Fibroblast of skin of abdomen (primary cell): ENCODE measurements around the gene KIF5A.
A peak's percentile ranks its signal among the peaks of the same experiment; 100 is the strongest.

Experiments used
- DNase-seq: peaks from one replicate; pipeline ENCODE4 v3.0.0-alpha.2; 2013

The KIF5A gene

DNA sequence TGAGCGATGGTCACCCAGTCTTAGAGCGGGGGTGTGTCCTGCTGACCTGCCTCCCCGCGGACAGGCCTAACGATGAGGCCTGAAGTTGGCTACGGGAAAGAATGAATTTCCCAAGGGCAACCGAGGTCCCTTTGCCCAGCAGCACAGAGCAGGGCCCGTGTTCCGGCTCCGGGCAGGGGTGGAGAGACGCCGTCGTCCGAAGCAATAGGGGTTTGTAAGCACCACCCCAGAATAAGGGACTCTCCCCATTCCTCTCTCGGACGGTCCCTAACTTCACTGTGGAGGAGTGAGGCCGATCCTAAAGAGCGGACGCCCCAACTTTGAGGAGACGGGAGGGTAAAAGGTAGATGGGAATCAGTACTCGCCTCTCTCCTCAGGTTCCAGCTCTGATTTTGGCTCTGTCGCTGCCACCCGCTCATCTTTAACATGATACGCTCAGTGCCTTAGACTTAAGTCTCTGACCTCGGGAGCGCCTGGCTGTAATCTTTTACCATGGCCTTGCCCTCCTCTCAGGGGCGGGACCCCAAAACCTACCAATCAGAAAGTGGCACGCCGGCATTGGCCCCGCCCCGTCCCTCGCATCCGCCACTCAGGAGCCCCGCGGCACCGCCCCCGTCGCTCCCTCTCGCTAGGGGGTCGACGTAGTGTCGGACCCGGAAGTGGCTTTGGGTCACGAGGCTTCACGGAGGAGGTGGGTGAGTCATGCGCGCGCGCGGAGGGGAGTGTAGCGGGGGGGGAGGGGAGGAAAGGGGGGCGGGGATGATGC lies 29.6 kb upstream of the KIF5A start, which contains the start of gene DDIT3:
DDIT3 (minus strand) TSS at position 462 of the 766 bp plus-strand sequence. CDS start 3,108 bp downstream, outside the sequence.
- DNase-seq, result peak; percentile 99

DNA sequence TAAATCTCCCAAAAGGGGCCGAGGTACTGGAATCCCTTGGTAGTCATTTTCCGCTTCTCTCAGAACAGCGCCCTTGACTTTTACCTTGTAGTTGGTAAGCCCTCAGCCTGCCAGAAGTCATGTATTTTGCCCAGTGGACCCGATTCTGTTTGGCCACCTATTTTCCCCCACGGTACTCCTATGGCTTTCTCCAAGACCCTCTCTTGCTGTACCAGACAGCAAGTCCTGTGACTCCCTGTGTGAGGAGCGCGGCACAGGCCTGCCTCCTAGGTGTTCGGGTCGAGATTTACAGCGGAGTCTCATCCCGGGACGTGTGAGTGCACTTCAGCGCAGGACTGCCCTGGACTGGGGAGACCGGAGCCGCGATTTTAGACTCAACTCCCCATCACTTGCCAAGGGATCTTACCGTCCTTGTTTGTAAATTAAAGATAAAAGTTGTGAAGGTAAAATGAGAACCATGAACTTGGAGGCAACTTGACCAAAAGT lies 28.3 kb upstream of the KIF5A start:
- peak; percentile 75 for DNase-seq

- DNase-seq, result peak; percentile 97
Observed at GRCh38 chr12:57522011-57522886, 27.6 kb upstream of the KIF5A start, which contains the start of gene MBD6. Gene MBD6 (plus strand): TSS chr12:57522824. CDS start chr12:57524304, 1,480 bp downstream.

- DNase-seq, result peak; percentile 61
Observed at GRCh38 chr12:57522887-57523705, 26.7 kb upstream of the KIF5A start.

GRCh38 chr12:57523706-57524614 lies 25.9 kb upstream of the KIF5A start:
- no peak for DNase-seq

GRCh38 chr12:57524814-57525614 lies 24.8 kb upstream of the KIF5A start:
- no peak for DNase-seq

- DNase-seq, result no peak
Observed at GRCh38 chr12:57525615-57526383, 24.0 kb upstream of the KIF5A start.

DNA sequence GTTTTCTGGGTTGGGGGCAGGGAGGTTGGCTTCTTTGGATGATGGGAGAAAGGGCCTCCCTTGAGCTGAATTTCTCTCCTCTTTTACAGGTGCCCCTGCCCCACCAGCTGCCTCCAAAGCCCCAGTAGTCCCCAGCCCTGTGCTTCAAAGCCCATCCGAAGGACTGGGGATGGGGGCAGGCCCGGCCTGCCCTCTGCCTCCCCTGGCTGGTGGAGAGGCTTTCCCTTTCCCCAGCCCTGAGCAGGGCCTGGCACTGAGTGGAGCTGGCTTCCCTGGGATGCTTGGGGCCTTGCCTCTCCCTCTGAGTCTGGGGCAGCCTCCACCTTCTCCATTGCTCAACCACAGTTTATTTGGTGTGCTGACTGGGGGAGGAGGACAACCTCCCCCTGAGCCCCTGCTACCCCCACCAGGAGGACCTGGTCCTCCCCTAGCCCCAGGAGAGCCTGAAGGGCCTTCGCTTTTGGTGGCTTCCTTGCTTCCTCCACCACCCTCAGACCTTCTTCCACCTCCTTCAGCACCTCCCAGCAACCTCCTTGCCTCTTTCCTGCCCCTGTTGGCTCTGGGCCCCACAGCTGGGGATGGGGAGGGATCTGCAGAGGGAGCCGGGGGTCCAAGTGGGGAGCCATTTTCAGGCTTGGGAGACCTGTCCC lies 23.2 kb upstream of the KIF5A start:
- DNase-seq, result no peak

DNA sequence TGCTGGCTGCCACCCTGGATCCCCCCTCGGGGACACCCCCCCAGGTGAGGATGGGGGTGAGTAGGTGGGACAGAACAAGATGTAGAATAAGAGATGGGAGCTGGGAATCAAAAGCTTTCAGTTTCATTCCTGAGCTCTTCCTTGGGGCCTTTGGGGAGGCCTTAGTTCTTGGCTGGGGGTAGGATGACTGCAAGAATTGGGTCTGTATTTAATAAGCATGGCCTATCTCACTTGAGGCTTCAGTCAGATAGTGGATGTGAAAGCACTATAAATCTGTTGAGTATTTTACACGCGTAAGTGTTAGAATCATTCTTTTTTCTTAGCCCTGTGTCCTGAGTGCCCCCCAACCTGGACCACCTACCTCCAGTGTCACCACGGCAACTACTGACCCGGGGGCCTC lies 22.7 kb upstream of the KIF5A start:
- DNase-seq, result no peak

GRCh38 chr12:57528176-57528575 lies 21.7 kb upstream of the KIF5A start:
- DNase-seq, result no peak

DNA sequence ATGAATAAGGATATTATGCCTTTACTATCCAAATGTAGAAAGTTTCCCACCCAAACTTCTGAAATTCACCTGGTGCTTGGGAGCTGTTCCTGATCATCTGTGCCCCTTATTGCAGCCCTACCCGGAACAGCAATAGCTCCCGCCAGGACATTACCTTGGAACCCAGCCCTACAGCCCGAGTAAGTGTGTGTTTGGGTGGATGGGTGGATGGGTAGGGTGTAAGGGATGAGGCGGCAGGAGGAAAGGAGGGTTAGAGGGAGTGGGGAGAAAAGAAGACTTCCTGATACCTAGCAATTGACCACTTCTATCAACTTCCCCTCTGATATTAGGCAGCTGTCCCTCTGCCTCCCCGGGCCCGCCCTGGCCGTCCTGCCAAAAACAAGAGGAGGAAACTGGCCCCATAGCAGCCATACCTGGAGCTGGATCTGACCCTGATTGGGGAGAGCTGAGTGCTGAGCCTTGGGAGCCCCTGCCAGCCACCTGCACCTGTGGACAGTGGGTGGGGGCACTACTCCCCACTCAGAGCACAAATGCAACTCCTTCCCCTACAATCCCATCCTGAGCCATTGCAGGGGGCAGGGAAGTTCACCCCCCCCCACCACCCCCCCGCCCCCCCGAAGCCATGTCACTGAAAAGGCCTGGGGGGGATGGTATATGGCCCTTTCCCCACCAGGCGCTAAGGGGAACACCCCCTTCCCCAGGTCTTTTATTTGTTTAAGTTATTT lies 20.9 kb upstream of the KIF5A start:
- DNase-seq, result no peak

DNA sequence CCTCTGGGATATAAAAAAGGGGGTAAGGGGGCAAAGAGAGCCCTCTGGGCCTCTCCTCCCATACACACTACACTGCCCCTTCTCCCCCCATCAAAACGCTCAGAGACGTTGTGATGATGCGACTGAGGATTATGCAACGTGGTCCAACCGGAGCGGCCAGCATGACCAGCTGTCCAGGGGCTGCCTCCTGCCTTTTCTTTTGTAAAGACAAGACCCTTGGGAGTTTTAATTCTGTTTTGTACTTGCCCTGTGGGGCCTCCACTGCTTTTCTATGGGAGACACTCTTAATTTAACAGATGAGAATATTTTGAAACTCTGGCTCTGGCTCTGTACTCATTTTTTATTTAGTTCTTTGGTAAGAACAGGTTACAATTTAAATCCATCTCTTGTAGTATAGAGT lies 20.0 kb upstream of the KIF5A start:
- no peak for DNase-seq

GRCh38 chr12:57530396-57531142 lies 19.3 kb upstream of the KIF5A start:
- no peak for DNase-seq

DNA sequence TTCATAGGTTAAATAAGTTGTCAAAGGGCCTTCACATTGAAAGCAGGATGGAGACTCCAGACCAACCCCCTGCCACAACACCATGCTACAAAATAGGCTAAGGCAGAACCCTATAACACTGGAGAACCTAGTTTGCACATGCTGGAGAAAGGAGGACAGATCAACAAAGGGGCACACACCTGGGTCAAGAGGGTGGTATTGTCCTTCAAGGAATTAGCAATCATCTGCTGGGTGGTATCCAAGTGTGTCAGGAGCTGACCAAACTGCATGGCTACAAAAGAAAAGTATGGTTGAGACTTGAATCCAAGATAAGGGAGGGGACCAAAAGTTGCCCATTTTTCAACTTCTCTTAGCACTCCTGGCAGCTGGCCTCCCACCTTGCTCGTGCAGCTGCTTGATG lies 18.0 kb upstream of the KIF5A start:
- DNase-seq, result no peak

GRCh38 chr12:57533108-57533507 lies 16.7 kb upstream of the KIF5A start:
- DNase-seq, result no peak

DNA sequence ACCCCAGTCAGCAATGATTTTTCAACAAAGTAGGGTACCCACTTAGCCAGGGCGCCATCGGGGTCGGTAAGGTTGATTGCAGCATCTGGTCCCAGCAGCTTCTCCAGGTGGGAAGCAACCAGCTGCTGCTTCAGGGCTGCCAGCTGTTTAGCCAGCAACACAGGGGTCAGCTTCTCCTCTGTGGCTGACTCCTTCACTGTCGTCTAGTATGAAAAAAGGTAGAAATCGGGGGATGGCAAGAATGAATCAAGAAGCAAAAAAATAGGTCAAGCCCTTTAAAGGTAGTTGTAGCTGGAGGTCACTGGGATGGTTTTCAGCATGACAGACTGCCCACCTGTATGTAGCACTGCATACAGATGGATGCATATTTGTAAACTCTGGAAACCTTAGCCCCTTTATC lies 15.6 kb upstream of the KIF5A start:
- no peak for DNase-seq

- DNase-seq, result no peak
Observed at GRCh38 chr12:57534991-57535543, 14.8 kb upstream of the KIF5A start.
